HepG2 (cell line): ENCODE measurements around the gene PLEKHA6. TPM values are rescaled to one million over a fixed set of nuclear protein-coding genes. Genes with fewer than 3 reads are reported as not detected.

ENCODE experiments used
- ATAC-seq: fragments of 200-7000 bp; cut with Tn5 transposase; 3 replicates; pipeline ENCODE4 v1.9.1; 2020; ENCODE audit warnings: mild to moderate bottlenecking, moderate library complexity
- Bru-seq: library from RNA; stranded (reverse); fragments of 400-500 nt; gene quantifications from one replicate; lab custom pipeline; 2021; lab: Mats Ljungman, UMichigan
- BruChase-seq, 2 experiments: library from RNA; stranded (reverse); fragments of 400-500 nt; gene quantifications; one replicate each; lab custom pipeline; 2021; lab: Mats Ljungman, UMichigan
- BruUV-seq: library from RNA; stranded (reverse); fragments of 400-500 nt; replicated peaks from 2 replicates; lab custom pipeline; 2021; lab: Mats Ljungman, UMichigan
- CTCF ChIA-PET: fragments of 300-600 bp; formaldehyde crosslinking; extraction: SDS; loops from one replicate; lab custom pipeline; 2021; ENCODE audit warnings: low total read pairs, inconsistent platforms, low intra/inter-chr PET ratio; lab: Yijun Ruan, JAX
- POLR2A ChIA-PET: fragments of 350-600 bp; sonication (Branson Sonifier 250); formaldehyde crosslinking; loops from one replicate; lab custom pipeline; 2020; ENCODE audit warnings: antibody characterized with exemption, inconsistent platforms; lab: Yijun Ruan, JAX
- DNase-seq: peaks from one replicate; pipeline ENCODE4 v3.0.0-alpha.2; 2015; ENCODE audit warnings: low spot score
- FAIRE-seq: peaks from 3 replicates; lab custom pipeline; 2011; peaks lifted over from hg19 to GRCh38; lab: Jason Lieb, UNC
- H2AFZ ChIP-seq: one replicate; pipeline ENCODE4 v1.6.1; 2011; ENCODE audit warnings: low read length, inconsistent platforms
- H3K27ac ChIP-seq: fragments of 300-600 bp; 3 replicates; pipeline ENCODE4 v1.8.0; 2011; ENCODE audit warnings: mixed run types, mild to moderate bottlenecking, mixed read lengths, low read length, inconsistent platforms; ENCODE audit not compliant: insufficient read depth; ENCODE audit errors: extremely low read length
- H3K27me3 ChIP-seq, 2 experiments: fragments of 200-600 bp in 1 of 2; 2 replicates in 1 of 2; 3 replicates in 1 of 2; pipeline versions ENCODE4 v1.6.0 to v1.8.0; 2011; ENCODE audit warnings: low read length in 2 of 2, mild to moderate bottlenecking in 2 of 2, moderate library complexity in 2 of 2, inconsistent platforms in 1 of 2; ENCODE audit not compliant: insufficient read depth in 2 of 2, control insufficient read depth in 1 of 2
- H3K36me3 ChIP-seq, 2 experiments: fragments of 200-600 bp in 1 of 2; replicated peaks in 1 of 2; 2 replicates in 1 of 2; 3 replicates in 1 of 2; pipeline versions ENCODE4 v1.5.1 to v1.8.0; 2011; ENCODE audit warnings: low read length in 2 of 2, inconsistent platforms in 1 of 2; ENCODE audit not compliant: insufficient read depth in 2 of 2, control insufficient read depth in 1 of 2
- H3K4me1 ChIP-seq: 2 replicates; pipeline ENCODE4 v1.5.1; 2012; ENCODE audit warnings: low read length, inconsistent platforms; ENCODE audit not compliant: insufficient read depth
- H3K4me2 ChIP-seq: 2 replicates; pipeline ENCODE4 v1.6.0; 2011; ENCODE audit warnings: low read depth, low read length, inconsistent platforms
- H3K4me3 ChIP-seq, 3 experiments: fragments of 200-600 bp in 1 of 3; sonication (generic), shearing (Covaris generic) in 1 of 3; replicated peaks in 1 of 3; 2 replicates each; pipeline ENCODE4 v1.5.1; 2011 to 2016; ENCODE audit warnings: low read length in 3 of 3, inconsistent platforms in 2 of 3, low read depth in 2 of 3, mild to moderate bottlenecking in 2 of 3, control low read depth in 1 of 3, mixed read lengths in 1 of 3; ENCODE audit not compliant: insufficient read depth in 1 of 3
- H3K79me2 ChIP-seq: one replicate; pipeline ENCODE4 v1.6.1; 2011; ENCODE audit warnings: low read length, inconsistent platforms; ENCODE audit not compliant: insufficient read depth
- H3K9ac ChIP-seq: 2 replicates; pipeline ENCODE4 v1.6.0; 2011; ENCODE audit warnings: mild to moderate bottlenecking, low read depth, low read length, inconsistent platforms; ENCODE audit not compliant: insufficient read depth
- H3K9me3 ChIP-seq: 2 replicates; pipeline ENCODE4 v1.5.1; 2012; ENCODE audit warnings: mild to moderate bottlenecking, low read length
- H4K20me1 ChIP-seq: 2 replicates; pipeline ENCODE4 v1.6.0; 2011; ENCODE audit warnings: inconsistent platforms, mild to moderate bottlenecking, low read length, moderate library complexity; ENCODE audit not compliant: insufficient read depth
- ELF3 ChIP-seq: IDR thresholded peaks from 2 replicates; pipeline ENCODE4 v1.6.1; 2016; ENCODE audit warnings: missing genetic modification reagents, missing compliant biosample characterization
- SMAD3 ChIP-seq: sonication (generic); formaldehyde crosslinking; IDR thresholded peaks from 2 replicates; pipeline ENCODE4 v1.4.0; 2020; ENCODE audit warnings: missing genetic modification reagents
- STAG1 ChIP-seq: sonication (generic); formaldehyde crosslinking; IDR thresholded peaks from 2 replicates; pipeline ENCODE4 v1.4.0; 2020; ENCODE audit warnings: missing genetic modification reagents
- ZBTB38 ChIP-seq: sonication (generic); formaldehyde crosslinking; IDR thresholded peaks from 2 replicates; pipeline ENCODE4 v1.5.1; 2020; ENCODE audit warnings: mild to moderate bottlenecking, missing genetic modification reagents
- ZFP37 ChIP-seq: sonication (generic); formaldehyde crosslinking; IDR thresholded peaks from 2 replicates; pipeline ENCODE4 v1.4.0; 2020; ENCODE audit warnings: missing genetic modification reagents, borderline replicate concordance
- ZNF160 ChIP-seq: sonication (generic); formaldehyde crosslinking; IDR thresholded peaks from 2 replicates; pipeline ENCODE4 v1.8.0; 2022; ENCODE audit warnings: mild to moderate bottlenecking, inconsistent platforms, missing genetic modification reagents
- ZNF230 ChIP-seq: sonication (generic); formaldehyde crosslinking; IDR thresholded peaks from 2 replicates; pipeline ENCODE4 v1.4.0; 2020; ENCODE audit warnings: mild to moderate bottlenecking, missing genetic modification reagents
- ZNF33A ChIP-seq: sonication (generic); formaldehyde crosslinking; IDR thresholded peaks from 2 replicates; pipeline ENCODE4 v1.5.1; 2020; ENCODE audit warnings: missing genetic modification reagents, mild to moderate bottlenecking, moderate library complexity, borderline replicate concordance
- ZSCAN31 ChIP-seq: sonication (generic); formaldehyde crosslinking; IDR thresholded peaks from 2 replicates; pipeline ENCODE4 v1.5.0; 2020; ENCODE audit warnings: low read depth, mild to moderate bottlenecking, missing genetic modification reagents
- WGBS: methylation state at CpG from one replicate; pipeline ENCODE4 v1.1.6; 2017; ENCODE audit warnings: low lambda C conversion rate; 5-methylcytosine and 5-hydroxymethylcytosine counted together
- in situ Hi-C: cut with HindIII; loops from 2 replicates; pipeline ENCODE4 v1.10.0; 2017; ENCODE audit warnings: low pct_unique_long_range_greater_than_20kb; ENCODE audit not compliant: extremely low pct_ligation_motif_present
- intact Hi-C: fragments of 100-400 bp; cut with micrococcal nuclease; formaldehyde crosslinking; loops from one replicate; pipeline ENCODE4 v1.10.0; 2022; ENCODE audit not compliant: unreplicated experiment
- long read RNA-seq, 2 experiments: library from RNA in 1 of 2; library from polyadenylated mRNA in 1 of 2; stranded (forward) in 1 of 2; unstranded in 1 of 2; transcript quantifications; one replicate each; pipeline ENCODE4 v2.0.0, GENCODE V29; 2019 to 2022
- polyA minus RNA-seq, 3 experiments: library from RNA; depleted of rRNA, polyadenylated mRNA; stranded (reverse); fragments of >200 nt; gene quantifications; 2 replicates each; pipeline ENCODE4 v1.2.3, GENCODE V29; 2011; ENCODE audit warnings: low replicate concordance in 1 of 3
- polyA plus RNA-seq, 8 experiments: library from polyadenylated mRNA; depleted of rRNA in 3 of 8; stranded (reverse) in 7 of 8; unstranded in 1 of 8; fragments of >200 nt; fragmentation: Illumina TruSeq in 4 of 8; extraction: Trizol in 4 of 8; gene quantifications; 2 replicates each; pipeline versions ENCODE4 v1.2.1 to v1.2.3, GENCODE V29; 2011 to 2016; ENCODE audit warnings: low read depth in 4 of 8, missing spikeins in 1 of 8, mixed read lengths in 1 of 8; ENCODE audit not compliant: insufficient read depth in 1 of 8
- total RNA-seq, 5 experiments: library from RNA; depleted of rRNA; stranded (reverse); fragments of >200 nt; fragmentation: Illumina TruSeq; extraction: Trizol; gene quantifications; 2 replicates each; pipeline ENCODE4 v1.2.3, GENCODE V29; 2016; ENCODE audit warnings: low read depth in 1 of 5
- TF ChIP-seq, protein P1 (sequence below): sonication (generic); formaldehyde crosslinking; conservative IDR thresholded peaks from 2 replicates; pipeline ENCODE4 v1.8.0; 2022; ENCODE audit warnings: mild to moderate bottlenecking, moderate library complexity, missing genetic modification reagents
- TF ChIP-seq, protein P2 (sequence below): sonication (generic); formaldehyde crosslinking; IDR thresholded peaks from 2 replicates; pipeline ENCODE4 v1.5.0; 2020; ENCODE audit warnings: mild to moderate bottlenecking, missing genetic modification reagents, moderate library complexity

PLEKHA6 gene, protein sequence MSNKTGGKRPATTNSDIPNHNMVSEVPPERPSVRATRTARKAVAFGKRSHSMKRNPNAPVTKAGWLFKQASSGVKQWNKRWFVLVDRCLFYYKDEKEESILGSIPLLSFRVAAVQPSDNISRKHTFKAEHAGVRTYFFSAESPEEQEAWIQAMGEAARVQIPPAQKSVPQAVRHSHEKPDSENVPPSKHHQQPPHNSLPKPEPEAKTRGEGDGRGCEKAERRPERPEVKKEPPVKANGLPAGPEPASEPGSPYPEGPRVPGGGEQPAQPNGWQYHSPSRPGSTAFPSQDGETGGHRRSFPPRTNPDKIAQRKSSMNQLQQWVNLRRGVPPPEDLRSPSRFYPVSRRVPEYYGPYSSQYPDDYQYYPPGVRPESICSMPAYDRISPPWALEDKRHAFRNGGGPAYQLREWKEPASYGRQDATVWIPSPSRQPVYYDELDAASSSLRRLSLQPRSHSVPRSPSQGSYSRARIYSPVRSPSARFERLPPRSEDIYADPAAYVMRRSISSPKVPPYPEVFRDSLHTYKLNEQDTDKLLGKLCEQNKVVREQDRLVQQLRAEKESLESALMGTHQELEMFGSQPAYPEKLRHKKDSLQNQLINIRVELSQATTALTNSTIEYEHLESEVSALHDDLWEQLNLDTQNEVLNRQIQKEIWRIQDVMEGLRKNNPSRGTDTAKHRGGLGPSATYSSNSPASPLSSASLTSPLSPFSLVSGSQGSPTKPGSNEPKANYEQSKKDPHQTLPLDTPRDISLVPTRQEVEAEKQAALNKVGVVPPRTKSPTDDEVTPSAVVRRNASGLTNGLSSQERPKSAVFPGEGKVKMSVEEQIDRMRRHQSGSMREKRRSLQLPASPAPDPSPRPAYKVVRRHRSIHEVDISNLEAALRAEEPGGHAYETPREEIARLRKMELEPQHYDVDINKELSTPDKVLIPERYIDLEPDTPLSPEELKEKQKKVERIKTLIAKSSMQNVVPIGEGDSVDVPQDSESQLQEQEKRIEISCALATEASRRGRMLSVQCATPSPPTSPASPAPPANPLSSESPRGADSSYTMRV
- total RNA-seq (2016; rRNA removed; fragmentation: Illumina TruSeq; extraction: Trizol) = 10.8 and 11.4 TPM in 2 replicates
- 0.40 and 1.1 TPM in 2 replicates for total RNA-seq (2016; cell fraction: cytosol; rRNA removed; fragmentation: Illumina TruSeq; extraction: Trizol; ENCODE audit: low read depth)
- total RNA-seq (2016; cell fraction: insoluble cytoplasmic fraction; rRNA removed; fragmentation: Illumina TruSeq; extraction: Trizol) = 7.3 and 13.7 TPM in 2 replicates
- 3.9 and 4.0 TPM in 2 replicates for total RNA-seq (2016; cell fraction: membrane; rRNA removed; fragmentation: Illumina TruSeq; extraction: Trizol)
- total RNA-seq (2016; cell fraction: nucleus; rRNA removed; fragmentation: Illumina TruSeq; extraction: Trizol) = 16.8 and 17.2 TPM in 2 replicates
- 5.3 and 6.4 TPM in 2 replicates for polyA plus RNA-seq (2011; rRNA removed)
- polyA plus RNA-seq (2011; cell fraction: cytosol; rRNA removed) = 2.2 TPM in 2 replicates
- polyA plus RNA-seq (2011; cell fraction: nucleus; rRNA removed) = 18.8 and 20.9 TPM in 2 replicates
- 6.1 and 6.4 TPM in 2 replicates for polyA plus RNA-seq (2012)
- polyA plus RNA-seq (2016; cell fraction: cytosol; fragmentation: Illumina TruSeq; extraction: Trizol; ENCODE audit: low read depth) = 0.33 and 0.35 TPM in 2 replicates
- 5.7 and 9.8 TPM in 2 replicates for polyA plus RNA-seq (2016; cell fraction: insoluble cytoplasmic fraction; fragmentation: Illumina TruSeq; extraction: Trizol; ENCODE audit: low read depth)
- 1.2 and 1.6 TPM in 2 replicates for polyA plus RNA-seq (2016; cell fraction: membrane; fragmentation: Illumina TruSeq; extraction: Trizol; ENCODE audit: low read depth)
- polyA plus RNA-seq (2016; cell fraction: nucleus; fragmentation: Illumina TruSeq; extraction: Trizol; ENCODE audit: insufficient read depth, low read depth) = 24.1 and 24.3 TPM in 2 replicates
- 5.2 and 11.2 TPM in 2 replicates for polyA minus RNA-seq (2011; rRNA and poly(A)+ RNA removed; ENCODE audit: low replicate concordance)
- polyA minus RNA-seq (2011; cell fraction: cytosol; rRNA and poly(A)+ RNA removed) = 3.2 and 7.6 TPM in 2 replicates
- polyA minus RNA-seq (2011; cell fraction: nucleus; rRNA and poly(A)+ RNA removed) = 11.1 and 11.8 TPM in 2 replicates
- percentile 64 among the genes with signal in this experiment for Bru-seq, nascent RNA
- percentile 67 among the genes with signal in this experiment for BruChase-seq, experiment 1, labeled RNA remaining after a 6-hour chase
- BruChase-seq, experiment 2, labeled RNA remaining after a 2-hour chase = percentile 67 among the genes with signal in this experiment
- long read RNA-seq, experiment 1, partial matches to known transcripts = 0 of 6 reads
- long read RNA-seq, experiment 1, other reads (novel, unspliced or antisense) = 6 of 6 reads
- long read RNA-seq, experiment 2, partial matches to known transcripts = 1 of 28 reads
- long read RNA-seq, experiment 2, other reads (novel, unspliced or antisense) = 27 of 28 reads

DNA sequence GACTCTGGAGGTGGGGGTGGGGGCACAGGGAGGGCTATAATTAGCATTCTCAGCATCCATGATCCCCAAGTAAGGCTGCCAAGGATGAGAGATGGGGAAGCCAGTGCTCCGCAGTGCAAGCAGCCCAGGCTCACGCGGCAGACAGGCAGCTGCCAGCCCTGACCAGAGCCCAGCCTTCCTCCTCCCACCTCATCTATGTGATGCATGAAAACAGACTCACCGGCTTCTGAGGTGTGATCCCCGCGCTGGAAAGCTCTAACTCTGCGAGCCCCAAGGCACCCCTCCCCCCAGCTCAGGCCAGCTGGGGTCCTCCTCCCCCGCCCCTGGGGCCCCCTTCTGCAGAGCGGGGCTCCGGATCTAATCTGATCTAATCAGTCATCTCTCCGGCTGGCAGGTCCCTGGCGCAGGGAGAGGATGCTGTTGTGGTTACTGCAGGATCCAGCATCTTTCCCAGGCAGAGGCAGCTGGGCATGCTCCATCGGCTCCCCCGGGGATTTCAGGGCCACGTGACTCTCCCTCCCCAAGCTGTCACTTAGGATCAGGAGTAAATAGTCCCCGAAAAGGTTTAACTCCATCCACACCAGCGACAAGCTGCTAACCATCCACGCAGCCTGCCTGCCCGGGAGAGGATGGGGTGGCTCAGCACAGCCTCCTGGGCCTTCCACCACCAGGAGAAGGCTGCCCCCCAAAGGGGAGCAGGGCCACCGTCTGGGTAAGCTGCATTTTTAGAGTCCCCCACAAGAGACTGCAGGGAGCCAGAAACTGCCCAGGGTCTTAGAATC lies at the start of gene PLEKHA6:
Gene PLEKHA6, minus strand, starts transcription at position 456 of the 782 bp plus-strand sequence. CDS start 86,202 bp downstream, outside the sequence.
- intact Hi-C loops (no loop called here), in situ Hi-C loops (loop anchor here (5.0 to 25.0 kb wide), 4 partner anchors 97 to 497 kb away; partner anchors contain the start of genes GOLT1A and SNRPE)
- H3K27ac ChIP-seq = no peak within 1 kb of the TSS
- ATAC-seq (peak; percentile 33; the same call in 2 of the 3 replicates), FAIRE-seq (no peak), DNase-seq (no peak)
- no peaks in the 10 kb centered on the region for H3K79me2 ChIP-seq
- POLR2A ChIA-PET = no interaction called here
- no peak within 1 kb of the TSS for H3K9ac ChIP-seq
- no TSS peak for BruUV-seq
- H3K36me3 ChIP-seq = no peaks in the 10 kb centered on the region; a peak in 1 of 5 replicates
- no peaks in the 10 kb centered on the region for H4K20me1 ChIP-seq
- no peaks in the 10 kb centered on the region for H3K27me3 ChIP-seq
- H3K9me3 ChIP-seq = no peaks in the 10 kb centered on the region
- H3K4me3 ChIP-seq = no peak within 1 kb of the TSS
- no peak within 1 kb of the TSS for H2AFZ ChIP-seq
- H3K4me1 ChIP-seq = peaks cover 16% of the 10 kb centered on the region
- 96% methylated on average over 13 of the region's 20 CpGs for WGBS
- CTCF ChIA-PET = no interaction called here
- no peak within 1 kb of the TSS for H3K4me2 ChIP-seq
- TF ChIP-seq, protein P1, sequence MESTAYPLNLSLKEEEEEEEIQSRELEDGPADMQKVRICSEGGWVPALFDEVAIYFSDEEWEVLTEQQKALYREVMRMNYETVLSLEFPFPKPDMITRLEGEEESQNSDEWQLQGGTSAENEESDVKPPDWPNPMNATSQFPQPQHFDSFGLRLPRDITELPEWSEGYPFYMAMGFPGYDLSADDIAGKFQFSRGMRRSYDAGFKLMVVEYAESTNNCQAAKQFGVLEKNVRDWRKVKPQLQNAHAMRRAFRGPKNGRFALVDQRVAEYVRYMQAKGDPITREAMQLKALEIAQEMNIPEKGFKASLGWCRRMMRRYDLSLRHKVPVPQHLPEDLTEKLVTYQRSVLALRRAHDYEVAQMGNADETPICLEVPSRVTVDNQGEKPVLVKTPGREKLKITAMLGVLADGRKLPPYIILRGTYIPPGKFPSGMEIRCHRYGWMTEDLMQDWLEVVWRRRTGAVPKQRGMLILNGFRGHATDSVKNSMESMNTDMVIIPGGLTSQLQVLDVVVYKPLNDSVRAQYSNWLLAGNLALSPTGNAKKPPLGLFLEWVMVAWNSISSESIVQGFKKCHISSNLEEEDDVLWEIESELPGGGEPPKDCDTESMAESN (CRISPR knock-in tag) = no peak
- TF ChIP-seq ZNF230 (CRISPR knock-in tag) = no peak
- no peak for TF ChIP-seq ZFP37 (CRISPR knock-in tag)
- no peak for TF ChIP-seq SMAD3
- no peak for TF ChIP-seq ZBTB38
- TF ChIP-seq ZSCAN31 (CRISPR knock-in tag) = no peak
- TF ChIP-seq ZNF33A (CRISPR knock-in tag) = no peak
- TF ChIP-seq, protein P2, sequence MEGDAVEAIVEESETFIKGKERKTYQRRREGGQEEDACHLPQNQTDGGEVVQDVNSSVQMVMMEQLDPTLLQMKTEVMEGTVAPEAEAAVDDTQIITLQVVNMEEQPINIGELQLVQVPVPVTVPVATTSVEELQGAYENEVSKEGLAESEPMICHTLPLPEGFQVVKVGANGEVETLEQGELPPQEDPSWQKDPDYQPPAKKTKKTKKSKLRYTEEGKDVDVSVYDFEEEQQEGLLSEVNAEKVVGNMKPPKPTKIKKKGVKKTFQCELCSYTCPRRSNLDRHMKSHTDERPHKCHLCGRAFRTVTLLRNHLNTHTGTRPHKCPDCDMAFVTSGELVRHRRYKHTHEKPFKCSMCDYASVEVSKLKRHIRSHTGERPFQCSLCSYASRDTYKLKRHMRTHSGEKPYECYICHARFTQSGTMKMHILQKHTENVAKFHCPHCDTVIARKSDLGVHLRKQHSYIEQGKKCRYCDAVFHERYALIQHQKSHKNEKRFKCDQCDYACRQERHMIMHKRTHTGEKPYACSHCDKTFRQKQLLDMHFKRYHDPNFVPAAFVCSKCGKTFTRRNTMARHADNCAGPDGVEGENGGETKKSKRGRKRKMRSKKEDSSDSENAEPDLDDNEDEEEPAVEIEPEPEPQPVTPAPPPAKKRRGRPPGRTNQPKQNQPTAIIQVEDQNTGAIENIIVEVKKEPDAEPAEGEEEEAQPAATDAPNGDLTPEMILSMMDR (CRISPR knock-in tag) = peak; percentile 35
- TF ChIP-seq STAG1 (CRISPR knock-in tag) = peak; percentile 33
- no peak for TF ChIP-seq ZNF160 (CRISPR knock-in tag)
- TF ChIP-seq ELF3 (CRISPR knock-in tag) = no peak
